Fibroblast of lung (primary cell): ENCODE data around the gene HIRA.

Experiments used
- EZH2 ChIP-seq: IDR thresholded peaks from 2 replicates; pipeline ENCODE4 v1.5.1; 2012; ENCODE audit warnings: low read length, control low read depth, mild to moderate bottlenecking; ENCODE audit errors: missing control alignments
- TF ChIP-seq, protein P1 (sequence below), 2 donors: IDR thresholded peaks in 1 of 2; conservative IDR thresholded peaks in 1 of 2; 1 replicate in 1 of 2; 2 replicates in 1 of 2; pipeline ENCODE4 v1.5.1; 2011 to 2012; ENCODE audit warnings: low read length in 2 of 2, control low read depth in 1 of 2, inconsistent platforms in 1 of 2, low read depth in 1 of 2, mild to moderate bottlenecking in 1 of 2

DNA sequence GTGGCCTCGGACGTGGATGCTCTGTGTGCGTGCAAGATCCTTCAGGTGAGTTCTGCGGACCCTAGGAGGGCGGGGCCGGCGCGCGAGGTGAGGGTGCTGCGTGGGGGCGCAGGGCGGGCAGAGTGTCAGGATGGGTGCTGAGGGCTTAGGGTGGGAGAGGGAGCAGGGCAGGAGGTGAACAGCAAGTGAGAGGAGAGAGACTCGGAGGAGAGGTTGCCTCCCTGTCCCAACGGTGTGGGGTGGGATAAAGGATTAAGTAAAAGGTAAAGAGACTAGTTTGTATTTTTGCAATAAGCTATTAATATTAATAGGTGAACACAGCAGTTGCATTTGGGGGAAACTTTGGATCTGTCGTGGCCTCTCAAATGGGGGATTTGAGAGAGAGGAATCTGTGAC lies 48.6 kb upstream of the HIRA start:
- TF ChIP-seq, protein P1, sequence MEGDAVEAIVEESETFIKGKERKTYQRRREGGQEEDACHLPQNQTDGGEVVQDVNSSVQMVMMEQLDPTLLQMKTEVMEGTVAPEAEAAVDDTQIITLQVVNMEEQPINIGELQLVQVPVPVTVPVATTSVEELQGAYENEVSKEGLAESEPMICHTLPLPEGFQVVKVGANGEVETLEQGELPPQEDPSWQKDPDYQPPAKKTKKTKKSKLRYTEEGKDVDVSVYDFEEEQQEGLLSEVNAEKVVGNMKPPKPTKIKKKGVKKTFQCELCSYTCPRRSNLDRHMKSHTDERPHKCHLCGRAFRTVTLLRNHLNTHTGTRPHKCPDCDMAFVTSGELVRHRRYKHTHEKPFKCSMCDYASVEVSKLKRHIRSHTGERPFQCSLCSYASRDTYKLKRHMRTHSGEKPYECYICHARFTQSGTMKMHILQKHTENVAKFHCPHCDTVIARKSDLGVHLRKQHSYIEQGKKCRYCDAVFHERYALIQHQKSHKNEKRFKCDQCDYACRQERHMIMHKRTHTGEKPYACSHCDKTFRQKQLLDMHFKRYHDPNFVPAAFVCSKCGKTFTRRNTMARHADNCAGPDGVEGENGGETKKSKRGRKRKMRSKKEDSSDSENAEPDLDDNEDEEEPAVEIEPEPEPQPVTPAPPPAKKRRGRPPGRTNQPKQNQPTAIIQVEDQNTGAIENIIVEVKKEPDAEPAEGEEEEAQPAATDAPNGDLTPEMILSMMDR (conservative IDR thresholded peaks at IDR 0.05 in 1 of 2, IDR thresholded peaks at IDR 0.05 in 1 of 2; ENCODE audit: low read depth in 1 of 2, low read length in 2 of 2) = no peak
- no peak for TF ChIP-seq EZH2
